Measurements from ENCODE around the gene TBX2.

GRCh38 chr17:61420745-61421398, 21.2 kb downstream of the TBX2 start:
- TF ChIP-seq POLR2A (IDR thresholded peaks at IDR 0.05), result no peak
- TF ChIP-seq, protein P1, sequence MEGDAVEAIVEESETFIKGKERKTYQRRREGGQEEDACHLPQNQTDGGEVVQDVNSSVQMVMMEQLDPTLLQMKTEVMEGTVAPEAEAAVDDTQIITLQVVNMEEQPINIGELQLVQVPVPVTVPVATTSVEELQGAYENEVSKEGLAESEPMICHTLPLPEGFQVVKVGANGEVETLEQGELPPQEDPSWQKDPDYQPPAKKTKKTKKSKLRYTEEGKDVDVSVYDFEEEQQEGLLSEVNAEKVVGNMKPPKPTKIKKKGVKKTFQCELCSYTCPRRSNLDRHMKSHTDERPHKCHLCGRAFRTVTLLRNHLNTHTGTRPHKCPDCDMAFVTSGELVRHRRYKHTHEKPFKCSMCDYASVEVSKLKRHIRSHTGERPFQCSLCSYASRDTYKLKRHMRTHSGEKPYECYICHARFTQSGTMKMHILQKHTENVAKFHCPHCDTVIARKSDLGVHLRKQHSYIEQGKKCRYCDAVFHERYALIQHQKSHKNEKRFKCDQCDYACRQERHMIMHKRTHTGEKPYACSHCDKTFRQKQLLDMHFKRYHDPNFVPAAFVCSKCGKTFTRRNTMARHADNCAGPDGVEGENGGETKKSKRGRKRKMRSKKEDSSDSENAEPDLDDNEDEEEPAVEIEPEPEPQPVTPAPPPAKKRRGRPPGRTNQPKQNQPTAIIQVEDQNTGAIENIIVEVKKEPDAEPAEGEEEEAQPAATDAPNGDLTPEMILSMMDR (IDR thresholded peaks at IDR 0.05), result no peak
